ENCODE results near the gene RRAGD.
A peak's percentile ranks its signal among the peaks of the same experiment; 100 is the strongest.

Gene RRAGD

GRCh38 chr6:89375427-89376267 lies 36.4 kb downstream of the RRAGD start (continued):
- TF ChIP-seq, protein P1, sequence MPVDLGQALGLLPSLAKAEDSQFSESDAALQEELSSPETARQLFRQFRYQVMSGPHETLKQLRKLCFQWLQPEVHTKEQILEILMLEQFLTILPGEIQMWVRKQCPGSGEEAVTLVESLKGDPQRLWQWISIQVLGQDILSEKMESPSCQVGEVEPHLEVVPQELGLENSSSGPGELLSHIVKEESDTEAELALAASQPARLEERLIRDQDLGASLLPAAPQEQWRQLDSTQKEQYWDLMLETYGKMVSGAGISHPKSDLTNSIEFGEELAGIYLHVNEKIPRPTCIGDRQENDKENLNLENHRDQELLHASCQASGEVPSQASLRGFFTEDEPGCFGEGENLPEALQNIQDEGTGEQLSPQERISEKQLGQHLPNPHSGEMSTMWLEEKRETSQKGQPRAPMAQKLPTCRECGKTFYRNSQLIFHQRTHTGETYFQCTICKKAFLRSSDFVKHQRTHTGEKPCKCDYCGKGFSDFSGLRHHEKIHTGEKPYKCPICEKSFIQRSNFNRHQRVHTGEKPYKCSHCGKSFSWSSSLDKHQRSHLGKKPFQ (tag by site-specific recombination; IDR thresholded peaks at IDR 0.05), result no peak
- TF ChIP-seq ZNF621 (tag by site-specific recombination; IDR thresholded peaks at IDR 0.05) (no peak), ZNF311 (tag by site-specific recombination; IDR thresholded peaks at IDR 0.05; ENCODE audit: borderline replicate concordance) (no peak), PRDM2 (tag by site-specific recombination; IDR thresholded peaks at IDR 0.05; ENCODE audit: borderline replicate concordance) (no peak), ZNF785 (tag by site-specific recombination; IDR thresholded peaks at IDR 0.05) (0 out of 2 replicates have a peak, but pooled peaks have one; percentile 39), KLF8 (tag by site-specific recombination; IDR thresholded peaks at IDR 0.05) (no peak), ZNF548 (tag by site-specific recombination; IDR thresholded peaks at IDR 0.05) (no peak), ZFP69B (tag by site-specific recombination; IDR thresholded peaks at IDR 0.05) (peak; percentile 56; the same call in 1 of the 2 replicates)
- TF ChIP-seq, protein P2, sequence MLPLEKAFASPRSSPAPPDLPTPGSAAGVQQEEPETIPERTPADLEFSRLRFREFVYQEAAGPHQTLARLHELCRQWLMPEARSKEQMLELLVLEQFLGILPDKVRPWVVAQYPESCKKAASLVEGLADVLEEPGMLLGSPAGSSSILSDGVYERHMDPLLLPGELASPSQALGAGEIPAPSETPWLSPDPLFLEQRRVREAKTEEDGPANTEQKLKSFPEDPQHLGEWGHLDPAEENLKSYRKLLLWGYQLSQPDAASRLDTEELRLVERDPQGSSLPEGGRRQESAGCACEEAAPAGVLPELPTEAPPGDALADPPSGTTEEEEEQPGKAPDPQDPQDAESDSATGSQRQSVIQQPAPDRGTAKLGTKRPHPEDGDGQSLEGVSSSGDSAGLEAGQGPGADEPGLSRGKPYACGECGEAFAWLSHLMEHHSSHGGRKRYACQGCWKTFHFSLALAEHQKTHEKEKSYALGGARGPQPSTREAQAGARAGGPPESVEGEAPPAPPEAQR (tag by site-specific recombination; IDR thresholded peaks at IDR 0.05), result no peak

GRCh38 chr6:89372506-89372901 lies 39.6 kb downstream of the RRAGD start:
- peaks cover 11% of the 10 kb centered on the region for H3K4me1 ChIP-seq (ENCODE audit: control insufficient read depth, insufficient read depth, low read length)
- no peaks in the 10 kb centered on the region for H3K9me3 ChIP-seq (ENCODE audit: control insufficient read depth, insufficient read depth, low read depth, low read length)
- no peak for TF ChIP-seq SCRT1 (tag by site-specific recombination; IDR thresholded peaks at IDR 0.05; ENCODE audit: borderline replicate concordance)
- TF ChIP-seq, protein P3, sequence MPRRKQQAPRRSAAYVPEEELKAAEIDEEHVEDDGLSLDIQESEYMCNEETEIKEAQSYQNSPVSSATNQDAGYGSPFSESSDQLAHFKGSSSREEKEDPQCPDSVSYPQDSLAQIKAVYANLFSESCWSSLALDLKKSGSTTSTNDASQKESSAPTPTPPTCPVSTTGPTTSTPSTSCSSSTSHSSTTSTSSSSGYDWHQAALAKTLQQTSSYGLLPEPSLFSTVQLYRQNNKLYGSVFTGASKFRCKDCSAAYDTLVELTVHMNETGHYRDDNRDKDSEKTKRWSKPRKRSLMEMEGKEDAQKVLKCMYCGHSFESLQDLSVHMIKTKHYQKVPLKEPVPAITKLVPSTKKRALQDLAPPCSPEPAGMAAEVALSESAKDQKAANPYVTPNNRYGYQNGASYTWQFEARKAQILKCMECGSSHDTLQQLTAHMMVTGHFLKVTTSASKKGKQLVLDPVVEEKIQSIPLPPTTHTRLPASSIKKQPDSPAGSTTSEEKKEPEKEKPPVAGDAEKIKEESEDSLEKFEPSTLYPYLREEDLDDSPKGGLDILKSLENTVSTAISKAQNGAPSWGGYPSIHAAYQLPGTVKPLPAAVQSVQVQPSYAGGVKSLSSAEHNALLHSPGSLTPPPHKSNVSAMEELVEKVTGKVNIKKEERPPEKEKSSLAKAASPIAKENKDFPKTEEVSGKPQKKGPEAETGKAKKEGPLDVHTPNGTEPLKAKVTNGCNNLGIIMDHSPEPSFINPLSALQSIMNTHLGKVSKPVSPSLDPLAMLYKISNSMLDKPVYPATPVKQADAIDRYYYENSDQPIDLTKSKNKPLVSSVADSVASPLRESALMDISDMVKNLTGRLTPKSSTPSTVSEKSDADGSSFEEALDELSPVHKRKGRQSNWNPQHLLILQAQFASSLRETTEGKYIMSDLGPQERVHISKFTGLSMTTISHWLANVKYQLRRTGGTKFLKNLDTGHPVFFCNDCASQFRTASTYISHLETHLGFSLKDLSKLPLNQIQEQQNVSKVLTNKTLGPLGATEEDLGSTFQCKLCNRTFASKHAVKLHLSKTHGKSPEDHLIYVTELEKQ (tag by site-specific recombination; IDR thresholded peaks at IDR 0.05; ENCODE audit: borderline replicate concordance), result no peak
- no peak for TF ChIP-seq ZNF146 (tag by site-specific recombination; IDR thresholded peaks at IDR 0.05)
- no peak overlapping the region for H3K4me3 ChIP-seq (ENCODE audit: low read depth, low read length)
- peaks cover 8 to 12% of the 10 kb centered on the region in 2 experiments; a peak in 2 of 3 replicates for H3K36me3 ChIP-seq (ENCODE audit: control insufficient read depth in 2 of 2, insufficient read depth in 1 of 2, low read length in 2 of 2)
- CTCF ChIA-PET, result interaction anchor here (0.6 to 3.6 kb wide), 85 partner anchors 11 to 1105 kb away, joined by 3 to 64 read pairs (median 4); partner anchors contain the start of genes ANKRD6, LYRM2, RRAGD and SRSF12
- no peak overlapping the region for H3K27ac ChIP-seq (ENCODE audit: extremely low read depth, low read depth, low read length)
- POLR2A ChIA-PET, result no interaction called here
